RWPE2 (cell line): ENCODE results near the gene POU2F1.
"Not testable (repeated sequence)": the region's sequence is repeated elsewhere in the genome, so short reads cannot be mapped to it uniquely, and the experiment has no call there.

ENCODE experiments used
- ATAC-seq: fragments of 200-7000 bp; cut with Tn5 transposase; 3 replicates; pipeline ENCODE4 v1.9.1; 2021; ENCODE audit warnings: low read depth
- DNase-seq: peaks from one replicate; pipeline ENCODE4 v3.0.0-alpha.2; 2020; ENCODE audit warnings: low spot score
- H3K27ac ChIP-seq: fragments of 450-650 bp; 2 replicates; pipeline ENCODE4 v1.5.1; 2017; ENCODE audit warnings: mild to moderate bottlenecking; ENCODE audit not compliant: poor library complexity, severe bottlenecking
- H3K27me3 ChIP-seq: fragments of 250-450 bp; sonication (Bioruptor Pico); 2 replicates; pipeline ENCODE4 v1.5.1; 2021; ENCODE audit warnings: mild to moderate bottlenecking, moderate library complexity; ENCODE audit not compliant: insufficient read depth, poor library complexity, severe bottlenecking
- H3K36me3 ChIP-seq: fragments of 250-450 bp; sonication (Bioruptor Pico); 2 replicates; pipeline ENCODE4 v1.5.1; 2020; ENCODE audit warnings: low read depth, mild to moderate bottlenecking, moderate library complexity
- H3K4me1 ChIP-seq: fragments of 250-450 bp; sonication (Bioruptor Pico); 2 replicates; pipeline ENCODE4 v1.5.1; 2021; ENCODE audit warnings: mild to moderate bottlenecking, moderate library complexity; ENCODE audit not compliant: insufficient read depth, poor library complexity, severe bottlenecking
- H3K4me3 ChIP-seq: fragments of 250-450 bp; sonication (Bioruptor Pico); 2 replicates; pipeline ENCODE4 v1.5.1; 2021; ENCODE audit warnings: mild to moderate bottlenecking, moderate library complexity; ENCODE audit not compliant: severe bottlenecking
- H3K9me3 ChIP-seq: fragments of 250-450 bp; sonication (Bioruptor Pico); 2 replicates; pipeline ENCODE4 v1.5.1; 2021; ENCODE audit warnings: mild to moderate bottlenecking, moderate library complexity; ENCODE audit not compliant: severe bottlenecking
- TF ChIP-seq, protein P1 (sequence below): fragments of 450-650 bp; IDR thresholded peaks from one replicate; pipeline ENCODE4 v1.5.1; 2017; ENCODE audit warnings: mild to moderate bottlenecking, moderate library complexity; ENCODE audit not compliant: poor library complexity, severe bottlenecking

Gene POU2F1

DNA sequence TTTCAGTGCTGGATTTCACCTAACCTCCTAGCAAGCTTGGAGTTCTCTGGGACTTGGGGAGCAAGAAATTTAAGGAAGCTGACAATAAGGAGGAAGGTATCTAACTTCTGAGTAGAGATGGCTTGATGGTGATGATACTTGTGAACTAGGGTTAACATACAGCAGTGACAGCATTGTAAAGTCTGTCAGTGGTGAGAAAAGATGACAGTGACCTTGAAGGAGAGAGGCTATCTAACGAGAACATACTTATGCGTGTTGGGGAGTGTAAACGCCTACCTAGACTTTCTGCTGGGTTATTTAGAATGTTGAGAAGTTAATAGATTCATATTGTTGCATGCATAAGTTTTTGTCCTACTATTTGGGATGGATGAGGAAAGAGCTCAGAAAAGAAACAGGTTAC lies 16.3 kb downstream of the POU2F1 start:
- H3K4me1 ChIP-seq = peaks cover 5% of the 10 kb centered on the region
- H3K27ac ChIP-seq = no peak overlapping the region
- TF ChIP-seq, protein P1, sequence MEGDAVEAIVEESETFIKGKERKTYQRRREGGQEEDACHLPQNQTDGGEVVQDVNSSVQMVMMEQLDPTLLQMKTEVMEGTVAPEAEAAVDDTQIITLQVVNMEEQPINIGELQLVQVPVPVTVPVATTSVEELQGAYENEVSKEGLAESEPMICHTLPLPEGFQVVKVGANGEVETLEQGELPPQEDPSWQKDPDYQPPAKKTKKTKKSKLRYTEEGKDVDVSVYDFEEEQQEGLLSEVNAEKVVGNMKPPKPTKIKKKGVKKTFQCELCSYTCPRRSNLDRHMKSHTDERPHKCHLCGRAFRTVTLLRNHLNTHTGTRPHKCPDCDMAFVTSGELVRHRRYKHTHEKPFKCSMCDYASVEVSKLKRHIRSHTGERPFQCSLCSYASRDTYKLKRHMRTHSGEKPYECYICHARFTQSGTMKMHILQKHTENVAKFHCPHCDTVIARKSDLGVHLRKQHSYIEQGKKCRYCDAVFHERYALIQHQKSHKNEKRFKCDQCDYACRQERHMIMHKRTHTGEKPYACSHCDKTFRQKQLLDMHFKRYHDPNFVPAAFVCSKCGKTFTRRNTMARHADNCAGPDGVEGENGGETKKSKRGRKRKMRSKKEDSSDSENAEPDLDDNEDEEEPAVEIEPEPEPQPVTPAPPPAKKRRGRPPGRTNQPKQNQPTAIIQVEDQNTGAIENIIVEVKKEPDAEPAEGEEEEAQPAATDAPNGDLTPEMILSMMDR = no peak
- DNase-seq (no peak), ATAC-seq (no peak)
- H3K9me3 ChIP-seq = no peaks in the 10 kb centered on the region
- H3K36me3 ChIP-seq = no peaks in the 10 kb centered on the region
- H3K4me3 ChIP-seq = no peak overlapping the region
- H3K27me3 ChIP-seq = no peaks in the 10 kb centered on the region

DNA sequence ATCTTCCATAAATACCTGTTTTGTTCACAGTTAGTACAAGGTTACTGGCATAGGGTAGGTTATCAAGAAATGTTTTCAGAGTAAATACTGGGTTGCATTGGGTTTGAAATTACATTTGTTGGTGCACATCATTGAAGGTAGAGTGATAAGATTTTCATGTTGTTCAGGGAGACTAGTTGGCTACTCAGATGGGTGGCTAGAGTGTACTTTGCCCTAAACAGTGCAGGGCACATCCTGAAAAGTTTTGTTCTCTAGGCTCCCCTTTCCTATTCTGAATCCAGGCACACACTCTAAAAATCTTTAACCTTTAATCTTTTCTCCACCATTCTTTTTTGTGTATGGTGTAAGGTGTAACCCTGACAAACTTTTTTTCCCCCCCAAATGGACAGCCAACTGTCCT lies 18.0 kb downstream of the POU2F1 start:
- Histone ChIP-seq H3K27ac (no peak overlapping the region), H3K27me3 (no peaks in the 10 kb centered on the region), H3K9me3 (no peaks in the 10 kb centered on the region), H3K36me3 (no peaks in the 10 kb centered on the region), H3K4me1 (peaks cover 5% of the 10 kb centered on the region), H3K4me3 (no peak overlapping the region)
- ATAC-seq (no peak), DNase-seq (no peak)
- TF ChIP-seq, protein P1 = no peak

DNA sequence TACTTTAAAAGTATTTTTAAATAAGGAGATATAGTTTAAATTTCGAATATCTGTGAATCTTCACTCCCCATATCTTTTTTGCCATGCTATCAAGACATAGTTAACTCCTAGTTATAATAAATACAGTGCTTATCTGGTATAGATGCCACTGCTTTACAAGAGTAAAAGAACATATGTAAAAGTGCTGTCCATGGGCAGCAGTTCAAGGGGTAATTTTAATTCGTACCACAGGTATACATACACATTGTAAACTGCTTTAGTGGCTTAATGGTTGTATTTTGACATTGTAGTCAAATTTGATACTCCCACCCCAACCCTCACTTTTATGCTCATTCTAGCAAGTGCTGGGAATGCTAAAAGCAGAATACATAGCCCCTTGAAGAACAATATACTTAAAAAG lies 18.6 kb downstream of the POU2F1 start:
- H3K27ac ChIP-seq = no peak overlapping the region
- H3K27me3 ChIP-seq = no peaks in the 10 kb centered on the region
- H3K4me1 ChIP-seq = peaks cover 3% of the 10 kb centered on the region
- ATAC-seq (no peak), DNase-seq (no peak)
- no peaks in the 10 kb centered on the region for H3K9me3 ChIP-seq
- no peaks in the 10 kb centered on the region for H3K36me3 ChIP-seq
- TF ChIP-seq, protein P1 = no peak
- H3K4me3 ChIP-seq = no peak overlapping the region

DNA sequence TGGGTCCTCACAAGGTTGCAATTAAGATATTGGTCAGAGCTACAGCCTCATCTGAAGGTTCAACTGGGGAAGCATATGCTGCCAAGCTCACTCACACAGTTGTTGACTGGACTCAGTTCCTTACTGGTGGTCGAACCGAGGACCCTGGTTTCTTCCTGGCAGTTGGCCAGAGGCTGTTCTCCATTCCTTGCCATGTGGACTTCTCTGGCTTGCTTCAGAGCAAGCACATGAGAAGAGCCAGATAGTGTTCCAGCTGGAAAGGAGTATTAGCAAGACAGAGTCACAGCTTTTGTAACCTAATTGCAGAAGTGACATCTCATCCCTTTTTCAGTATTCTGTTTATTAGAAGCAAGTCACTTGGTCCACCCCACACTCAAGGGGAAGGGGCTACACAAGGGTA lies 23.6 kb downstream of the POU2F1 start:
- DNase-seq (no peak), ATAC-seq (no peak)
- H3K4me1 ChIP-seq = no peaks in the 10 kb centered on the region
- no peak overlapping the region for H3K4me3 ChIP-seq
- H3K9me3 ChIP-seq = no peaks in the 10 kb centered on the region
- TF ChIP-seq, protein P1 = no peak
- H3K36me3 ChIP-seq = no peaks in the 10 kb centered on the region
- H3K27ac ChIP-seq = no peak overlapping the region
- no peaks in the 10 kb centered on the region for H3K27me3 ChIP-seq

DNA sequence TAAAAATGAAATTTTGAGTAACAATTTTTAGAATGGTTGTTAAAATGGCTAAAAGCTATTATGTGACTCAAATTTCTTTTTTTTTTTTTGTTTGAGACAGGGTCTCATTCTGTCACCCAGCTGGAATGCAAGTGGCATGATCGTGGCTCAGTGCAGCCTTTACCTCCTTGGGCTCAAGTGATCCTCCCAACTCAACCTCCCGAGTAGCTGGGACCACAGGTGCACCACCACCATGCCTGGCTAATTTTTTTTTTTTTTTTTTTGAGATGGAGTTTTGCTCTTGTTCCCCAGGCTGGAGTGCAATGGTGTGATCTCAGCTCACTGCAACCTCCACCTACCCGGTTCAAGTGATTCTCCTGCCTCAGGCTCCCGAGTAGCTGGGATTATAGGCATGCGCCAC lies 24.5 kb downstream of the POU2F1 start:
- not testable (repeated sequence) for H3K27ac ChIP-seq, ATAC-seq, H3K27me3 ChIP-seq, H3K4me1 ChIP-seq, H3K4me3 ChIP-seq, H3K9me3 ChIP-seq, H3K36me3 ChIP-seq, DNase-seq

DNA sequence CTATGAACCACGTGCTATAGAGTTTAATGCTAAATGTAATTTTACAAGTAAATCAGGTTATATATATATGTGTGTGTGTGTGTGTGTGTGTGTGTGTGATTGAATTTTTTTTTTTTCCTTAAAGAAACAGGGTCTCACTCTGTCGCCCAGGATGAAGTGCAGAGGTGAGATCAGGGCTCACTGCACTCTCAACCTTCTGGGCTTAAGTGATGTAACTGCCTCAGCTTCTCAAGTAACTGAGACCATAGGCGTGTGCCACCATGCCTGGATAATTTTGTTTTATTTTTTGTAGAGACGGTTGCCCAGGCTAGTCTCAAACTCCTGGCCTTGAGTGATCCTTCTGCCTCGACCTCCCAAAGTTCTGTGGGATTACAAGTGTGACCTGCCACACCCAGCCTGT lies 26.3 kb downstream of the POU2F1 start:
- H3K4me3 ChIP-seq = no peak overlapping the region
- DNase-seq = no peak
- H3K9me3 ChIP-seq = no peaks in the 10 kb centered on the region
- H3K27ac ChIP-seq = no peak overlapping the region
- no peak for ATAC-seq
- no peaks in the 10 kb centered on the region for H3K36me3 ChIP-seq
- no peaks in the 10 kb centered on the region for H3K4me1 ChIP-seq
- TF ChIP-seq, protein P1 = no peak
- no peaks in the 10 kb centered on the region for H3K27me3 ChIP-seq
